Fibroblast of skin of left biceps (primary cell): ENCODE data around the gene BMAL2.
A peak's percentile ranks its signal among the peaks of the same experiment; 100 is the strongest.

Experiments used
- DNase-seq, 2 experiments: peaks; one replicate each; pipeline ENCODE4 v3.0.0-alpha.2; 2013; ENCODE audit warnings: low read depth in 2 of 2

BMAL2 gene, protein sequence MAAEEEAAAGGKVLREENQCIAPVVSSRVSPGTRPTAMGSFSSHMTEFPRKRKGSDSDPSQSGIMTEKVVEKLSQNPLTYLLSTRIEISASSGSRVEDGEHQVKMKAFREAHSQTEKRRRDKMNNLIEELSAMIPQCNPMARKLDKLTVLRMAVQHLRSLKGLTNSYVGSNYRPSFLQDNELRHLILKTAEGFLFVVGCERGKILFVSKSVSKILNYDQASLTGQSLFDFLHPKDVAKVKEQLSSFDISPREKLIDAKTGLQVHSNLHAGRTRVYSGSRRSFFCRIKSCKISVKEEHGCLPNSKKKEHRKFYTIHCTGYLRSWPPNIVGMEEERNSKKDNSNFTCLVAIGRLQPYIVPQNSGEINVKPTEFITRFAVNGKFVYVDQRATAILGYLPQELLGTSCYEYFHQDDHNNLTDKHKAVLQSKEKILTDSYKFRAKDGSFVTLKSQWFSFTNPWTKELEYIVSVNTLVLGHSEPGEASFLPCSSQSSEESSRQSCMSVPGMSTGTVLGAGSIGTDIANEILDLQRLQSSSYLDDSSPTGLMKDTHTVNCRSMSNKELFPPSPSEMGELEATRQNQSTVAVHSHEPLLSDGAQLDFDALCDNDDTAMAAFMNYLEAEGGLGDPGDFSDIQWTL

GRCh38 chr12:27332714-27333402, at the start of gene BMAL2:
Gene BMAL2 (plus strand): TSS chr12:27332836. CDS start chr12:27333073, 237 bp downstream.
- no peak for DNase-seq

DNA sequence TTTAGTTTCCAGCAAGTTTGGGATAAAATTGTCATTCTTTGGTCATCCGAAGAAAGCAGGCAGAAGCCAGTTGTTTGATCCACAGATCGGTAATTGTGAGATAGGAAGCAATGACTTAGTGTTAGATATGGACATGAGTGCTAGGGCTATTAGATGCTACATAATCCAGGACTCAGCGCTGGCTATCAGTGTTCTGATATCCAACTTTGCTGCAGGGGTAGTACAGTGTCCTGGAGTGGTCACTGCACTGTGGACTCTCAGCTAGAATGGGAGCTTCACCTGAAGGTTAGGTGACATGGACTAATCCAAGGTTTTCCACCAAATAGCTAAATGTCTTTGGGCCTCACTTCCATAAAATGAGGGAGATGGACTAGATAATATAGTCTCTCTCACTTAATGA, 48.6 kb upstream of the BMAL2 start:
- no peak for DNase-seq

DNA sequence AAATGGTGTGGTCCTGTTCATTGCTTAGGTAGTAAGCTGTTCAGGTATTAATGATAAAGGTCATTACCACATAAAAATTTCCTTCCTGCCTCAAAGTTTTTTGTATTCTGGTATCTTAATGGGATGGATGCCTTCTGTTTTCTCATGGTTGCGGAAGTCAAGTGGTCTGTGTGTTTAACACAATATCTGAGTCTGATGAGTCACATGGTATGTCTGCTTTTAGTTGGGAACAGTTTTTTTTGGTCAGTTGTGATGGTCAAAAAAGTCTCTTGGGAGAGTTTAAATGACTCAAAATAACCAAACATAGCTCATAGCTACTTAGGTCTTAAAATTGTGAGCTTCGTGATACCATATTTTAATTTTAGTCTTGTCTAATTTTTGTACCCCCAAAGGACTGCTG, 47.9 kb upstream of the BMAL2 start:
- DNase-seq: peak in 1 of 2 experiments; percentile 9

- DNase-seq: no peak
Observed at GRCh38 chr12:27285403-27285802, 47.2 kb upstream of the BMAL2 start.

DNA sequence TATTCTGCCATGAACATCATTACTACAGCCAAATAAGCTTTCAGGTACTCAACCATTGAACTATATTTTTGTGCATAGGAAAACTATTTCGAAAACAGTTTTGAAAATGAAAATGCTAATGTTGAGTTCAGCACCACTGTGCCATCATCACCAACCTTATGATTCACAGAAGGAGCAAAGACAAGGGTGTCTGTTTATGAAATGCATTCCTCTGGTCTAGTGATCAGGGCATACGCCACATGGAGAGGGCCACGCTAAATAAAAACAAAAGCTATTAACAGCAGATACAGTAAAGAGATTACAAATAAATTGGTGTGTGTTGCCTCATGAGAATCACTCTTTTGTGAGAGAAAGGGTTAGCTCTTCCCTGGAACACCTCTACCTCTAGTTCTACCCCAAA, 43.2 kb upstream of the BMAL2 start:
- DNase-seq: no peak

GRCh38 chr12:27290501-27291168, 42.0 kb upstream of the BMAL2 start:
- no peak for DNase-seq

- no peak for DNase-seq
Observed at GRCh38 chr12:27291862-27292261, 40.8 kb upstream of the BMAL2 start.

GRCh38 chr12:27292718-27293117, 39.9 kb upstream of the BMAL2 start:
- no peak for DNase-seq

GRCh38 chr12:27293463-27293862, 39.2 kb upstream of the BMAL2 start:
- no peak for DNase-seq

- DNase-seq: no peak
Observed at GRCh38 chr12:27296674-27297073, 36.0 kb upstream of the BMAL2 start.

DNA sequence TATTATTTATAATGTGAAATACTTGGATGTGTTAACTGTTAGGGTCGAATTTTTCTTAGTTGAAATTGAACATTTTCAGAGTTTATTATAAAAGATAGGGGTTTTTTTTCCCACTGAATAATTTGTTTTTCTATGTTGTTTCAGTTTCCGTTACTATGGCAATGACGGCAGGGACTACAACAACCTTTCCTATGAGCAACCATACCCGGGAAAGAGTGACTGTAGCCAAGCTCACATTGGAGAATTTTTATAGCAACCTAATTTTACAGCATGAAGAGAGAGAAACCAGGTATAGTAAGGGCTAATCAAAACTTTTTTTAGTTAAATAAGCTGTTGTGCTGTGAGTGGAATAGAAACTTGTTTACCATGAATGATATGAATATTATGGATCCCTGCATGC, 35.1 kb upstream of the BMAL2 start:
- no peak for DNase-seq

DNA sequence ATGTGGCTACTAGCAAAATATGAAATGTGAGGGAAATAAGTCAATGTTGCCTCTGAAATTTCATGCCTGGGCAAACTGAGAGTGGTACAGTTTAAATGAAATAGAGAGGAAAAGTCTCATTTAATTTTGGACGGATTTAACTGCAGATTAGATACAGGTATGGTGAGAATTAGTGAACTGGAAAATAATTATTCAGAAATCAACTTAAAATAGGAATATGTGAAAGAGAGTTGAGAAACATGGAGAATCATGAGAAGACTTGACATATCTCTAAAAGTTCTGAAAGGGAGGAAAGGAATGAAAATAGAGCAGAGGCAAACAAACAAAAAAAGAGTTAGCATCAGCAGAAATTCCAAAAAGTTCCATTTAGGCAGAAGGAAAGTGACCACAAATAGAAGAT, 33.5 kb upstream of the BMAL2 start:
- DNase-seq: no peak

- DNase-seq: no peak
Observed at GRCh38 chr12:27300226-27300625, 32.4 kb upstream of the BMAL2 start.

DNA sequence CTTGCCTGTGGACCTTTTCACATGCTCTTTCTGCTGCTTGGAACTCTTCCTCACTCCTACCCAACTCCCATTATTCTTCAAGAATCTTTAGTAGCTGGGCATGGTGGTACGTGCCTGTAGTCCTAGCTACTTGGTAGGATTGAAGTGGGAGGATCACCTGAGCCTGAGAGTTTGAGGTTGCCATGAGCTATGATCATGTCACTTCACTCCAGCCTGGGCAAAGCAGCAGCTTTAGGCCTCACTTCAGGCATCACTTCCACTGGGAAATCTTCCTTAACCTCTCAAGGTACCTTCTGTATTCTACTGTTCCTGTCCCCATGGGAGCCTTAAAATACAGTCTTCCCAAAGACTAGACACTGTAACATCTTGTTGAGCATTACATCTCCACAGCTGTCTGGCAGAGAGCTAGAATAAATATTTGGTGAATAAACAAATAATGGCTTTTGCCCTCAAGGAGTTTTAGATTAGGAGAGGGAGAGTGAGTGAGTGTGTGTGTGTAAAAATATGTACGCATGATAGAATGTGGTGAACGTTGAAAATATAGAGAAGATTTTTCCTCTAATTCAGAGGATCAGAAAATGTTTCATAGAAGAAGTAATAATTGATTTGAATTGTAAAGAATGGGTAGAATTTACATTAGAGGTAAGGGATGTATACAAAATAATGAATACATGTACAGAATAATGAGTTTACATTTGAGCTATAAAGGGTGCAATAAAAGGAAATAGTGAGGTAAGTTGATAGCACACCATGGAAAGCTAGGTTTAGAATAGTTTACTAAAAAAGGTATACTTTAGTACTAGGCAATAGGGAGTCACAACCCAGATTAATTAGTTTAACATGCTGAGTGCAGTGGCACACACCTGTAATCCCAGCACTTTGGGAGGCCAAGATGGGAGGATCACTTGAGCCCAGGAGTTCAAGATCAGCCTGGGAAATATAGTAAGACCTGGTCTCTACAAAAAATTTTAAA, 29.2 kb upstream of the BMAL2 start:
- DNase-seq: no peak

DNA sequence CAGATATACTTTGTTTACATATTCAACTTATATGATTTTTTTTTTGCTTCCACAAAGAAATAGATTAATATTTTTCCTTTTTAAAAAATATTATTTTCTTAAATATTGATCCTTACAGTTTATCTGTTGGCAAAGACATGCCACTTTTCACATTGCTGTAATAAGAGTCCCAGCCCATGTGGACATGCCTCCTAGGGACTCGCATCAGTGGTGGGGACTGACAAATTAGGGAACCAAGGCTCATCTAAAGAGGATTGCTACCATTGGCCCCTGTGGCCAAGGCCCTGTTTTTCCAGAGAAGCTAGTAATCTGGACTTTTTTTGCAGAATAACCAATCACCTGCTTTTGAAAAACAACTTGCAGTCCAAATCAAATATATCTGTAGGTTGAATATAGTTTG, 27.8 kb upstream of the BMAL2 start:
- DNase-seq: no peak

DNA sequence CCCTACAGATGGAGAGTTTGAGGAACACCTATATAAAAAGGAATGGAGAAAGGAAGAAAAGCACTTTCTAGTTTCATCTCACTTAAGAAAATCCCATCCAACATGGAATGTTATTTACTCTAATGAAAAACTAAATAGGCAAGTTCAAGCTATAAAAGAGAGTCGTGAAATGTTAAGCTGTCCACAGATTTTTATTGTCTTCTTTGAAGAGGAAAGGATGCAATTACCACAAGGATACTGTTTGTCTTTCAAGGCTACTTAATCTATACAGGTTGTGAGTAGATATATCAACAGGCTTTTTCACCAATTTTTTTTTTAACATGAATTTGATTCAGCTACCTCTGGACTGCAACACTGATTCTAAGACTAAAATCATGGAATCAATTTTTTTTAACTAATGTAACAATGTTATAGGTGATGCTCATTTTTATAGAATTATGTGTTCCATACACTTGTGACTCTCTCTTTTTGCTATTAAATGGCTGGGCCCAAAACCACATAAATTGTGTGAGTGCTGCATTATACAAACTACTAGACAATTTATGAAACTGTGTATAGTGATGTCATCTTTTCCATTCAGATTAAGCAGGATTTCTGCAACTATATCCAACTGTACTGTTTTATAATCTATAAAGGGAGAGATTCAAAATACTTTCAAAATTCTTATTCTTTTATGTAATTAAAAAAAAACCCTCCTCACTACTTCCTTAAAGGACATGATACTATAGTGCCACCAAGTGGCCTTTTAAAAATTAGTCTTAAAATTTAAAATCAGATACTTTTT, 26.8 kb upstream of the BMAL2 start:
- peak in 1 of 2 experiments; percentile 9 for DNase-seq

DNA sequence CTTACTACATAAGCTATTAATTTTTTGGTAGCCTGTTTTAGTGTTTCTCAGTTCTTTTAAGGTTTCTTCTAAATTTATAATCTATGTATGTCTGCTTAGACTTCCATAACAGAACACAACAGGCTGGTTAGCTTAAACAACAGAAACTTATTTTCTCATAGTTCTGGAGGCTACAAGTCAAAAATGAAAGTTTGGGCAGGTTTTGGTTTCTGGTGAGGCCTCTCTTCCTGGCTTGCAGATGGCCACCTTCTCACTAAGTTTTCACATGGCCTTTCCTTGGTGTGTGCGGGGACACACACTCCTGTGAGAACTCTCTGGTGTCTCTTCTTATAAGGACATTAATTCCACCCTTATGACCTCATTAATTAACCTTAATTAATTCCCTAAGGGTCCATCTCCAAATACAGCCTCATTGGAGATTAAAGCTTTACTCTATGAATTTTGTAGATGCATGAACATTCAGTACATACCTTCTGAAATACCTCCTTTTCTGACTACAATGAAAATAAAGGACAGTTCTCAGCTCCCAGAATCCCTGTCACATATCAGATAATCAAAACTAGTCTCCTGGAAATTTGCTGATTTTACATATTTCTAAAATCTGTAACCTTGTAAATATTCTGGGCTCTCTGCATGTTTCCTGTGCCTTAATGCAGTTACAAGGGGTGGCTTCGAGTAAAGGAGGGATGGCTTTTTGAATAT, 23.2 kb upstream of the BMAL2 start:
- no peak for DNase-seq

DNA sequence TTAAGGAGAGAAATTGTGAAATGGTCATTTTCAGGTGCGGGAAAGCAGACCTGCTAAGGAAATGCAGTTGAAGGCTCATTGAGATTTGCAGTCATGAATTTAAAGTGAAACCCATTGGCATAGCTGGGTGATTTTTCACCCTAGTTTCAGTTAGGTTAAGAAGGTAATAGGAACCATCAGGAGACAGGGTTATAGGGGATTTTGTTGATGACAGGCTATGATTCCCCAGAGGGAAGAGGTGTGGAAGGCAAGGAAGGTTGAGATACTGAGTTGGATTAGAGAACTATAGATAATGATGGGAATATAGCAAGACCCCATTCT, 22.7 kb upstream of the BMAL2 start:
- DNase-seq: no peak

DNA sequence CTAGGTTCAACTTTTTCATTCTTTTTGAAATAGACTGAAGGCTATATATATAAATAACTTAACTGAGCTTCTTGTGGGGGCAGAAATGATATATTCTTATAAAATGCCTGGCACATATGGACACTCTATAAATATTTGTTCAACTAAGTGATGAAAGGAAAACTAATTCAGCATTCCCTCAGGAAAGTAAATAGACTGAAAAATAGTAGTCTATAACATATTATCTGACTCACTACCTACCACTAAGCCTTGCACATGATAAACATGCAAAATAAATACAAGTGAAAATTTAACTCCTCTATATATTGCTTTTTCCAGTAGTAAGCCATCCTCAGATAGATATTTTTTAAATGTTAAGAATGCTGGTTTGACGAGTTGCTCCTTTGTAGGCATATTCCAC, 15.7 kb upstream of the BMAL2 start:
- DNase-seq: no peak

- peak; percentile 33 to 37 for DNase-seq
Observed at GRCh38 chr12:27319409-27319808, 13.2 kb upstream of the BMAL2 start.
